ENCODE data around the gene RNASEL.
"Not testable (repeated sequence)": the region's sequence is repeated elsewhere in the genome, so short reads cannot be mapped to it uniquely, and the experiment has no call there.

Gene RNASEL

GRCh38 chr1:182574156-182574555, 14.9 kb downstream of the RNASEL start:
- intact Hi-C loops (cut with DNase I) = no loop called here
- DNase-seq = no peak

- no peak for DNase-seq
- intact Hi-C loops (cut with DNase I) = no loop called here
Measured at GRCh38 chr1:182570611-182570970, 18.5 kb downstream of the RNASEL start.

- intact Hi-C loops (cut with DNase I) = no loop called here
Measured at GRCh38 chr1:182569939-182570610, 19.0 kb downstream of the RNASEL start.

GRCh38 chr1:182568647-182569284, 20.3 kb downstream of the RNASEL start:
- intact Hi-C loops (cut with DNase I) = no loop called here
- DNase-seq = no peak

More at GRCh38 chr1:182569939-182570610, 19.0 kb downstream of the RNASEL start:
- DNase-seq = no peak

- intact Hi-C loops (cut with DNase I) = no loop called here
- DNase-seq = no peak
Measured at GRCh38 chr1:182567629-182568028, 21.4 kb downstream of the RNASEL start.

- intact Hi-C loops (cut with DNase I) = no loop called here
- no peak for DNase-seq
Measured at GRCh38 chr1:182565537-182565936, 23.5 kb downstream of the RNASEL start.

- intact Hi-C loops (cut with DNase I) = no loop called here
- no peak for DNase-seq
Measured at GRCh38 chr1:182564406-182565004, 24.6 kb downstream of the RNASEL start.

- no peak for DNase-seq
- intact Hi-C loops (cut with DNase I) = no loop called here
Measured at GRCh38 chr1:182563095-182563494, 26.0 kb downstream of the RNASEL start.

GRCh38 chr1:182561456-182561855, 27.6 kb downstream of the RNASEL start:
- DNase-seq = no peak
- intact Hi-C loops (cut with DNase I) = no loop called here

GRCh38 chr1:182560392-182560984, 28.6 kb downstream of the RNASEL start:
- intact Hi-C loops (cut with DNase I) = no loop called here
- DNase-seq = no peak

- DNase-seq = no peak
- intact Hi-C loops (cut with DNase I) = no loop called here
Measured at GRCh38 chr1:182556279-182556678, 32.8 kb downstream of the RNASEL start.

- intact Hi-C loops (cut with DNase I) = no loop called here
- DNase-seq = no peak
Measured at GRCh38 chr1:182555493-182555892, 33.6 kb downstream of the RNASEL start.

GRCh38 chr1:182552527-182552926, 36.5 kb downstream of the RNASEL start:
- intact Hi-C loops (cut with DNase I) = no loop called here
- no peak for DNase-seq

- DNase-seq = no peak
- intact Hi-C loops (cut with DNase I) = no loop called here
Measured at GRCh38 chr1:182549811-182550210, 39.2 kb downstream of the RNASEL start.

GRCh38 chr1:182549346-182549745, 39.7 kb downstream of the RNASEL start:
- DNase-seq = no peak
- intact Hi-C loops (cut with DNase I) = no loop called here

- intact Hi-C loops (cut with DNase I) = no loop called here
- DNase-seq = no peak
Measured at GRCh38 chr1:182533896-182534295, 55.2 kb downstream of the RNASEL start.

GRCh38 chr1:182528206-182528605, 60.9 kb downstream of the RNASEL start:
- DNase-seq; intact Hi-C loops (cut with DNase I): not testable (repeated sequence)

- intact Hi-C loops (cut with DNase I) = no loop called here
- no peak for DNase-seq
Measured at GRCh38 chr1:182527680-182528079, 61.4 kb downstream of the RNASEL start.

GRCh38 chr1:182525342-182525741, 63.7 kb downstream of the RNASEL start:
- intact Hi-C loops (cut with DNase I) = no loop called here
- no peak for DNase-seq
